GM21423 (cell line): Measurements from ENCODE around the gene GCSAML.
"Not testable (repeated sequence)": the region's sequence is repeated elsewhere in the genome, so short reads cannot be mapped to it uniquely, and the experiment has no call there.

ENCODE experiments used
- ATAC-seq: cut with Tn5 transposase; IDR thresholded peaks from one replicate; pipeline ENCODE4 v1.9.1; 2021; ENCODE audit warnings: mild to moderate bottlenecking, moderate library complexity; ENCODE audit not compliant: unreplicated experiment

GCSAML gene

GRCh38 chr1:247548769-247549182, at the start of gene GCSAML:
GCSAML (plus strand) TSS chr1:247549134; CDS start chr1:247549192, 58 bp downstream.
- no peak for ATAC-seq

DNA sequence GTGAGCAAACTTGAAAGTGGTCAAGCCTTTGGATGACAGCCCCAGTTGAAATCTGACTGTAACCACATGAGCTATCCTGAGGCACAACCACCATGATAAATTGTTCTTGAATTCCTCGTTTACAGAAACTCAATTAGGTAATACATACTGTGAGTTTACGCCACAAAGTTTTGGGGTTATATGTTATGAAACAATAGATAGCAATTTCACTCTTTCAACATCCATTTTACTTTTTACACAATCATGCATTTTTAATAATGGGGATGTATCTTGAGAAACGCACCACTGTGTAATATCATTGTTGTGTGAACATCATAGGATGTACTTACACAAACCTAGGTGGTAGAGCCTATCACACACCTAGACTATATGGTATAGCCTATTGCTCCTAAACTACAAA, 48.1 kb upstream of the GCSAML start:
- no peak for ATAC-seq

- ATAC-seq, result no peak
Measured at GRCh38 chr1:247506831-247507230, 42.1 kb upstream of the GCSAML start.

DNA sequence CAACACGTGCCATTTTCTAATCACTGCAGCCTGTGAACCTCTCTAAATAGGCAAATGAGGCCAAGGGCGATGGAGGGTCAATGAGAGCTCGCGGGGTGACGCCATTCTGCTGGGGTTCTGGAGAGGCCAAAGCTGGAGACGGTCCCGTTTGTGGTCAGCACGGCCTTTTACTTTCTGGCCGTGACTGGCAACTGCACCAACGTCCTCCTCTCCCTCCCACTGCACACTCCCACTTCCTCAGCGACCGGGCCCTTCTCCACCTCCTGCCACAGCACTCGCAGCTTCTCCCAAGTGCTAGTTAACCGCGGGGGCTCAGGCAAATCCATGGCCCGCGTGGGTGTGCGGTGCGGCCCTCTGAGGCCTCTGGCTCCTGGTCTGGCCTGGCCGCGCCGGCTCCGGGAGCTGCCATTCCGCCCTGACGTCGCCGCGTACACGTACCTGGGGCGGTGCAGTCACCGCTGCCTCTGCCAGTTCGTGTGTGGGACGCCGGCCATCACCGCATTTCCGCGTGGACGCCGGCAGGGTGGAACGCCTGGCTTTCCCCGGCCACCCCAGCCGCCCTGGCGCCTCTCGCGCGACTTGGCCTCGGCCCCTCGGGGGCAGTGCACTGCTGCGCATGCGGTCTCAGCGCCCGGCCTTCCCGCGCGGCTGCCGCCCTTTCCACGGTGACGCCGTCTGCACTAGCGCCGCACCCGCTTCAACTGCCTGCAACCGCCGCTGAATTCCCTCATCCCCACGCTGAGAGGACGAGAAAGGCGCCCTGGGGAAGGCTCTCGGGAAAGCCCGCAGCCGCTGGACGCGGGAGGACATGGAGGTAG, 30.9 kb upstream of the GCSAML start:
- no peak for ATAC-seq

GRCh38 chr1:247518613-247518891, 30.4 kb upstream of the GCSAML start:
- no peak for ATAC-seq

GRCh38 chr1:247521886-247522285, 27.0 kb upstream of the GCSAML start:
- ATAC-seq, result not testable (repeated sequence)

- no peak for ATAC-seq
Measured at GRCh38 chr1:247528812-247529474, 20.0 kb upstream of the GCSAML start.

DNA sequence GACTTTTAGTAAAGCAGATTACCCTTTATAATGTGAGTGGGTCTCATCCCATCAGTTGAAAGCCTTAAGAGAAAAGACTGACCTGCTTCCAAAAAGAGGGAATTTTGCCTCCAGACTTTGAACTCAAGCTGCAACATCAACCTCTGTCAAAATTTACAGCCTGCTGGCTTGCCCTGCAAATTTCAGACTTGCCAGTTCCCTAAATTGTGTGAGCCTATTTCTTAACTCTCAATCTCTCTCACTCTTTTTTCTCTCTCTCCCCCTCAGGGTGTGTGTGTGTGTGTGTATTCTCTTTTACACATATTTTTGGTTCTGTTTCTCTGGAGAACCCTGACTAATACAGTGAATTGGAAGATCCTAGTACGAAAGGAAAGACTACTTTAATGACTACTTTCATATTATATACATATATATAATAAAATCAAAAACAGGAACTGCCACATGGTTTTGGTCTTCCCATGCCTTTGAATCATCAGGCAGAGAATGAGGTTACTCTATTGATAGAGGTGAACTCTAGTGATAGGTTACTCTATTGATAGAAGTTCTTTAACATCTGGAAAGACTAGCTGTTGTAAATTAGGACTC, 19.1 kb upstream of the GCSAML start:
- no peak for ATAC-seq

DNA sequence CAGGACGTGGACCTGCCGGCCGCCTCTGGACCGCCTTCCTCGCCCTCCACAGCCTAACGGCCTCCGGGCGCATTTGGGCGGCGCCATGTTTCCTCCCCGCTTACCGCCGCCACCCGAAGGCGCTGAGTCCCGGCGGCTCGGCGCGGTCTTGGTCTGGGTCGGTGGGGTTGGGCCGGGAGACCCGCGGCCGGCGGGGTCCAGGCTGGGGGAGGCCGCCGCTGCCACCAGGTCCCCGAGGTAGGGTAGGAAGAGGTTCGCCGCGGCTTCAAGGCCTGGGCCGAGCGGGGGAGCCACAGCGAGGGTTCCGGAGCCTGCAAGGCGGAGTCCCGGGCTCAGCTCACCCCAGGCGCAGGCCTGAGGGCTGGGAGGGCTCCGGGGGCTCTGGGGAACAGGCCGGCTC, 18.1 kb upstream of the GCSAML start:
- ATAC-seq, result no peak

GRCh38 chr1:247531937-247532336, 17.0 kb upstream of the GCSAML start:
- ATAC-seq, result no peak

DNA sequence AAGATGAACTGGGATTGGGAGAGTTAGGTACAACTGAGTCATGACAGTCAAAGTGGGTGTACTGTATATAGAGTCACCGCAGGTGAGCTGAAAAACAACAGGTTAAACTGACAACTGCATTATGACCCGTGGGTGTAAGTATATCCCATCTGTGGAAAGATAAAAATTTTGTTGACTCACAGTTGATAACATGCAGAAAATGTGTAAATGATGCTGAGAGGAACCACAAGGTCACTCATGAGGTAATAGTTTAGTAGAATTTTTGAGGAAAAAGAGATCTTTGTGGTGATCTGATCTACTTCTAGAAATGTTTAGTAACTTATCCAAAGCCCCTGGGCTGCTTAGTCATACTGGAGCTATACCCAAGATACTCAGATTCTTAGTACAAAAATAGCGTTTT, 13.5 kb upstream of the GCSAML start:
- no peak for ATAC-seq

GRCh38 chr1:247536340-247536739, 12.6 kb upstream of the GCSAML start, which contains the start of gene OR2C3:
OR2C3 (minus strand) TSS chr1:247536440; CDS start chr1:247532511, 3,929 bp downstream.
- no peak for ATAC-seq

DNA sequence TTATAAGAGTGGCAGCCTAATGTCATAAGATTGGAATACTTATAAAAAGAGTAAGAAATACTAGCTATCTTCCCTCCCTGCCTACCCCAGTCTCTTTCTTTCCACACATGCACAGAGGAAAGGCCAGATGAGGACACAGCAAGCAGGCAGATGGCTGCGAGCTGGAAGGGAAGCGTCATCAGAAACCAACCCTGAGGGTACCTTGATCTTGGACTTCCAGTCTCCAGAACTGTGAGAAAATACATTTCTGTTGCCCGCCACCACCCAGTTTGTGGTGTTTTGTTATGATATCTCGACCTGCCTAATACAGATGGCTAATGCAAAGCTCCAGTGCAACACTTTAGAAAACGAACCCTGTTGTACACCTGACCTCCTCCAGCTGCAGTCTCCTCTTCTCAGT, 10.4 kb upstream of the GCSAML start:
- no peak for ATAC-seq

DNA sequence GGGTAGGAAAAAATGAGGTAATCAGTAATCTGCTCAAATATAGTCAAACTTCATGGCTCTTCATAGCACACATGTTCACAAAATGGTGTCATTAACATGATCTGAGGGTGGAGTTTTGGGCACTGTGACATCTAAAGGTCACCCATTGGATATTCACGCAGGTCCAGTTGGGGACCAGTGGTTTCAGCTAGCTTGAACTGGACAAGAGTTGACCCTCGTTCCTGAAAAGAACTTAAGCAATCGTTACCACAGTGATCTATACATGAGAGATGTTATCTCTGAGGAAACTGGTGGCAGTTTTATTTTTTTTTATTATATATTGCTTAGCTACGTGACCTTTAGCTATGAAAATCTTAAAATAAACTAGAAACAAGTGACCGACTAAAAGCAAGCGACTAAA, 9.7 kb upstream of the GCSAML start:
- ATAC-seq, result no peak

DNA sequence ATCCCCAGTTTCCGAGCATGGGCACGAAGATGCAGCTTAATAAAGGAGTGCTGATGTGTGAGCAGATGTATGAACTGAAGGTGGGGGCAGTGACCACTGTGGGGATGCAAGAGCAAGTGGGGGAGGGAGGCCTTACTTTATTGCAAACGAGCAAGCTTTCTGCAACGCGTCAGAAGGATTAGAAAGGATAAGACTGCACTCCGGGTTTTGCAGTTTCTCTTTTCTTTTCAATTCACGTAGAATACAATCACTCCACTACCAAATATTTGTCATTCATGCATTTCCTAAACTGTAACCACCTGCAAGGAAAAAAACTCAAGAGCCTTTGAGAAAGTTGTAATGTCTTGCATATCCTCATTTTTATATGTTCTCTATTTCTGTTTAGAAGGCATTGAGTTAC, 8.4 kb upstream of the GCSAML start:
- no peak for ATAC-seq

DNA sequence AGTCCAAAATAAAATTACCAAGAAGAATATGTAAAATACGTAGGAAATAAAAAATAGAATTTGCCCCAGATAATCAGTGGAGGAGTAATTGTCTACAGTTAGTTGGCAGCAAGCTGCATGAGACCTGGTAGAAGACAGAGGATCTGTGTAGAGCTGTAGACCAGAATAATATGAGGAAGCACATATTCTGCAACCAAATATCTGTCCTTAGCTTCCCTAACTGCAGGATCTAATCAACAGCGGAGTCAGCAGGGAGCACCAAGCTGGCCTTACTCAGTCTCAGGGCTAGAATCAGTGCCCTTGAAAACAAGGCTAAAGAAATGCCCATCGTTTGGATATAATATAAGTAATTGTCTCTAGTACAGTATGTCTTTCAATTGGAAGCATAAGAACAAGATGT, 6.1 kb upstream of the GCSAML start:
- ATAC-seq, result no peak

- ATAC-seq, result no peak
Measured at GRCh38 chr1:247548092-247548491, 842 bp upstream of the GCSAML start.

DNA sequence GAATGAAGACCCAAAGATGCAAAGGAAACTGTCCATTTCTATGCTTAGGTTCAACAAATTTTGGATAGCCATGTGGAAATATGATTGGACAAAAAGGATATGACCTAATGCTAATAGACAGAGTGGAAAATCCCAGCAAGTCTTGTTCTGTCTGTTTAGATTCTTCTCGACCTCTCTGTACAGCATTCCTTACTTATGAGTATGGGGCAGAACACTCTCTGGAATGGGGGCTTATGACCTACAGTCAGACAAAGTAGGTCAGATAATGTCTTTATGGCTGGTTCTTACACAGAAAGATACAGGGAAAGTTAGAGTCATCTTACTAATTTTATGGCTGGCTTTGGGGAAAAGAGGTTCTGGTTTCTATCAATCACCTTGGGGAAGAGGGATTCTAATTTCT, 2.8 kb downstream of the GCSAML start:
- ATAC-seq, result no peak

- ATAC-seq, result no peak
Measured at GRCh38 chr1:247552231-247552630, 3.3 kb downstream of the GCSAML start.

DNA sequence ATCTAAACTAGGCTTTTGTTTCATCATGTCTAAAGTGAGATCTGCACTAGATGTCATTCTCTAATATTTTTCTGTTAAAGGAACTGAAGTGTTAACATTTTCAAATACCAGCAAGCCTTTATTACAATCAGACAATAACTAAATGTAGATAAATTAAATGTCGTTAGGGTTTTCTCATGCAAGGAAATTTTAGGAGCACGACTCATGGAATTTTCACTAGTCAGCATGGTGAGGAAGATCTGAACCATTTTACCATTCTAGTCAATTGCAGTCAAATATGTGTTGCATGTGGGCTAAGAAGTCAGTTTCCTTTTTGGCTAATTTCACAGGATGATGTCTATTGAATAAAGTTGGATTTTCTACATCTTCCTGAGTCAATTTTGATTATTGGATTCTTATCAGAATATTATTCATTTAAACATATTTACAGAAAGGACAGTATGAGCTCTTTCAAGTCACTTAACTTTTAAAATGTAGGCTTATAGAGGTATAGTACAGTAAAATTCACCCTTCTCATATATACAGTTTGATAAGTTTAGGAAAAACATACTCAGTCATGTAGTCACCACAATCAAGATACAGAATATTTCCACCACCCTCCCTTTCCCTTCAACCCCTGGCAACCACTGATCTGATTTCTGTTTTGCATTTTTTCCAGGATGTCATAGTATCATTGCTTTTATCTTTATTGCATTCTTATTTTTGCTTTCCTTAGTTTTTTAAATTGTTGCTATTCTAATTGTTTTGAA, 9.2 kb downstream of the GCSAML start:
- no peak for ATAC-seq

DNA sequence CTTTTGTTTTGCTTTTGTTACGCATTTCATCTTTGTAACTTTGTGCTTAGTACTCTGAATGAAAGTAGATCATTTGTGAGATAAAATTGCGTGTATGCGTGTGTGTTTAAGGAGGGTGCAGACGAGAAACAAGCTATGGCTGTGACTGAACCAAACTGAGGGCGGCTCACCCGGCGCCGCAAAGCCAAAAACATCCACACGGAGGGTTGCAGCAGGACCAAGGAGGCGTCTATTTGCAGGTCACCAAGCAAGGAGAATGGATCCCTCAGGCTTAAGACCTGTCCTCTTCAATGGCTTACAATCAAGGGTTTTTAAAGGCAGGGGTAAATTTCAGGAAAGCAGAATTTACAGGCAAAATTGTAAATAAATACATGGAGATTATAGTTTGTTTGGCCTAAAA, 12.8 kb downstream of the GCSAML start:
- ATAC-seq, result no peak

DNA sequence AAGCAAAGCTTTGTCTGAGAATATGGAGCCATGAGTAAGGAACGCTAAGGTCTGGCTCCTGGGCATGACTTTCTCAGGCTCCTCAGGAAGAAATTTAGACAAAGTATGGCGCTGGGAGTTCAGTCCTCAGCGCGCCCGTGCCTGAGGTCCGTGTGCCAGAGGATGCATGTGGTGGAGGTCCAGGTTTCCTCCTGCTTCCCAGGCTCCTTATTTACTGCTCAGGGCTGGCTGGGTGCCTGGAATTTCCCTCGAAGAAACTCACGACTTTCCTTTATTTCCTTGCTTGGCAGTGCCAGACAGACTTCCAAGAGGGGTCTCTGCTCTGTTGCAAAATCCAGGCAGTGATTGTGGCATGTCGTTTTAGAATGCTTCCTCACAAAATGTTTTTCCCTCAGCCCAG, 13.3 kb downstream of the GCSAML start:
- no peak for ATAC-seq
